NCI-H69 (cell line): ENCODE data around the gene C2.
"Not testable (repeated sequence)": the region's sequence is repeated elsewhere in the genome, so short reads cannot be mapped to it uniquely, and the experiment has no call there.

ENCODE experiments used
- DNase-seq: peaks from one replicate; lab custom pipeline; 2025; lab: John Stamatoyannopoulos, UW

Gene C2

DNA sequence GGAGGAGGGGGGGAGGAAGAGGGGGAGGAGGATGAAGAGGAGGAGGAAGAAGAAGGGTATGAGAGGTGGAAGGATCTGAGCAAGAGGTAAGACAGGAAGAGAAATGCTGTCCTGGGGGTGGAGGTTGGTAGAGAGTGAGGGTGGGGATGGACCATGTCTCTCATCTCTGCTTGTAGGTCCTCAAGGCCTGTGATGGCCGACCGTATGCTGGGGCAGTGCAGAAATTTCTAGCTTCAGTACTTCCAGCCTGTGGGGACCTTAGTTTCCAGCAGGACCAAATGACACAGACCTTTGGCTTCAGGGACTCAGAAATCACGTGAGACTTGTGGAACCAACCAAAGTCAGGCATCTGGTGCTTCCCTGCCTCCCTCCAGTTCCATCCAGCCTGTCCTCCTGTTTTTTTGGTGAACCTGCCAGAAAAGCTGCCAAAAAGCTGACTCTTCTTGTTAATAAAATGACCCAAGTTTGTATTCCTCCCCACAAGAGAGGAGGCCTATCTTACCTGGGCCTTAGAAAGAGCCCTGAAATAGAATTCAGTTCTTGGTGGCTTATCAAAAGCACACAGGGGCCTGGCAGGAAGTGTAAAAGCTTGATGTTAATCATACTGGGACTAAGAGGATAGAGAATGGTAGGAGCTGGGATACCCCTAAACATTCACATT is 51.9 kb downstream of the C2 start:
- DNase-seq = no peak

DNA sequence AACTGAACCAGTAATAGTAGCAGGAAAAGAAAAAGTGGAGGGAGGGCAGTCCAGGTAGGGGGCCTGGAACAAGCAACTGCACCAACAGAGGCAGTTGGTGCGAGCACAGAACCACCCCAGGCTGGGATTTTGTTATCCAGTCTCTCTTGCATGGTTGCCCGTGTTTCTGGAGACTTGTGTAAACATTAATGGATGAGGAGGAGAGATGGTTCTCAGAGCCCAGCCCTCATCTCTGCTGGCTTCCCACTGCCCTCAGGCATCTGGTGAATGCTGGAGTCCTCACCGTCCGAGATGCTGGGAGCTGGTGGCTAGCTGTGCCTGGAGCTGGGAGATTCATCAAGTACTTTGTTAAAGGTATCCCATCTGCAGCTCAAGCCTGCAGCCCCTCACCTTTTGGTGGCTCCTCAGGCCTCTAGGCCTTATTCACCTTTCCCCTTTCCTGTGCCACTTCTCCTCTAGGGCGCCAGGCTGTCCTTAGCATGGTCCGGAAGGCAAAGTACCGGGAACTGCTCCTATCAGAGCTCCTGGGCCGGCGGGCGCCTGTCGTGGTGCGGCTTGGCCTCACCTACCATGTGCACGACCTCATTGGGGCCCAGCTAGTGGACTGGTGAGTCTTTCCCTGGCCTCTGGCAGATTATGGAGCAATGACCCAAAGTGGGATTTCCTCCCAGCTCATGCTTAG is 52.8 kb downstream of the C2 start:
- not testable (repeated sequence) for DNase-seq

DNA sequence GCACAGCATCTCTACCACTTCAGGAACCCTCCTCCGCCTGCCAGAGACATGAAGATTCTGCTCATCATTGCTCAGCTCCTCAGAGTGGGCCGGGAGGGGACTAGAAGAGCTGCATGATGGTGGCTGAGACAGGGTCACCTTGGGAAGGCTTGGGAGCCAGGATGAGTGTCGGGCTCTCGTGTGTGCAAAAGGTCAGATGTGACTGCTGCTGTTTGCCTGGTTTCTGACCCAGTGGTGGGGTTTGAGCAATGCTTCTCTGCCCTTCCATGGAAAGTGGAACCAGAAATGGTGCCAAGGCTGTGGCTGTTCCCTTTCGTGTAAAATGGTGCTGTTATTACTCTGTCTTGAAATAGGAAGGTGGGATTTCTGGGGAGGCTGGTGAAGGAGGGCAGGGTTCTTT is 53.5 kb downstream of the C2 start:
- DNase-seq = not testable (repeated sequence)

DNA sequence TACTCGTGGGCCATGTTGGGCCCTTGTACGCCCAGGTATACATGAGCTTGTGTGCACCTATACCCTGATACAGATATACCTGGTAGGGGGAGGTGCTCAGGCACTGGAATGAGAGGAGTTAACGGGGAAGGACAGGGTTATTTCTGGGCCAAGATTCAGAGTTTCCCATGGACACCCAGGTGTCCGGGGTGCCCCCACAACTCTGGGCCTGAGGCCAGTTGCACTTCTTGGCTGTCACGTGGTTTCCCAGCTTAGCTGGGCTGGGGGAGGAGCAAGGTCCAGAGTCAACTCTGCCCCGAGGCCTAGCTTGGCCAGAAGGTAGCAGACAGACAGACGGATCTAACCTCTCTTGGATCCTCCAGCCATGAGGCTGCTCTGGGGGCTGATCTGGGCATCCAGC is 54.2 kb downstream of the C2 start, which contains the start of gene C4A:
C4A (plus strand) TSS at position 314 of the 400 bp plus-strand sequence; CDS start at position 365, 51 bp downstream.
- not testable (repeated sequence) for DNase-seq

DNA sequence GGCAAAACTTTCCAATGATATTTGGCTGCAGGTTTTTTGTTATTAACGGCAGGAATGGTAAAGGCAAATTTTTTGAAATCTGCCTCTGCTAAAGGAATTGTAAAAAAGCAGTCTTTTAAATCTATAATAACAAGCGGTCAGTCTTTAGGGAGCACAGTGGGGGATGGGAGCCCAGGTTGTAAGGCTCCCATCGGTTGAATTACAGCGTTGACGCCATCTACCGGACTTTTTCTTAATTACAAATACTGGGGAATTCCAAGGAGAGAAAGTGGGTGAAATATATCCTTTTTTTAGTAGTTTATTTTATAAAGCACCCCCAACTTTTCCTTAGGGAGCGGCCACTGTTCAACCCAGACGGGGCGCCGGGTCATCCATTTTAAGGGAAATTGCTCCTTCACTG is 61.8 kb downstream of the C2 start:
- not testable (repeated sequence) for DNase-seq

DNA sequence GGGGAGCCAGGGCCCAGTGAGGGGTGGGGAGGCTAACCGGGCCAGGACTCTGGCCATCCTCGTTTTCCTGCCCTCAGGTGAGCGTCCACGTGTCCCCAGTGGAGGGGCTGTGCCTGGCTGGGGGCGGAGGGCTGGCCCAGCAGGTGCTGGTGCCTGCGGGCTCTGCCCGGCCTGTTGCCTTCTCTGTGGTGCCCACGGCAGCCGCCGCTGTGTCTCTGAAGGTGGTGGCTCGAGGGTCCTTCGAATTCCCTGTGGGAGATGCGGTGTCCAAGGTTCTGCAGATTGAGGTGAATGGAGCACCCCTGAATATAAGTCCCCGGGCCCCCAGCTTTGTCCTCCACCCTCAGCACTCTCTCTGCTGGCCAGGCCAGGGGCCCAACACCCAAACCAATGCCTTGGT is 66.9 kb downstream of the C2 start:
- not testable (repeated sequence) for DNase-seq
